ENCODE data around the gene AP1B1.

Gene AP1B1

GRCh38 chr22:29330753-29331152 is 57.6 kb downstream of the AP1B1 start:
- DNase-seq = no peak

GRCh38 chr22:29330291-29330690 is 58.1 kb downstream of the AP1B1 start:
- DNase-seq = no peak

- DNase-seq = no peak
Observed at GRCh38 chr22:29329581-29329980, 58.8 kb downstream of the AP1B1 start.

GRCh38 chr22:29328566-29329500 is 59.5 kb downstream of the AP1B1 start:
- DNase-seq = peak; percentile 90

GRCh38 chr22:29328055-29328454 is 60.3 kb downstream of the AP1B1 start:
- DNase-seq = no peak

GRCh38 chr22:29327089-29327764 is 61.1 kb downstream of the AP1B1 start:
- DNase-seq = no peak

GRCh38 chr22:29326481-29326880 is 61.9 kb downstream of the AP1B1 start:
- no peak for DNase-seq

- no peak for DNase-seq
Observed at GRCh38 chr22:29325785-29326315, 62.5 kb downstream of the AP1B1 start.

- DNase-seq = no peak
Observed at GRCh38 chr22:29325356-29325755, 63.0 kb downstream of the AP1B1 start.

GRCh38 chr22:29323641-29324040 is 64.7 kb downstream of the AP1B1 start:
- DNase-seq = no peak

- peak; percentile 13 for DNase-seq
Observed at GRCh38 chr22:29320546-29320945, 67.8 kb downstream of the AP1B1 start.

GRCh38 chr22:29319072-29319471 is 69.3 kb downstream of the AP1B1 start:
- DNase-seq = no peak

GRCh38 chr22:29317827-29318454 is 70.4 kb downstream of the AP1B1 start:
- no peak for DNase-seq

GRCh38 chr22:29316141-29316828 is 72.1 kb downstream of the AP1B1 start:
- no peak for DNase-seq

- DNase-seq = peak; percentile 29
Observed at GRCh38 chr22:29315286-29316140, 72.9 kb downstream of the AP1B1 start, which contains the start of gene RASL10A. Gene RASL10A, minus strand, starts transcription at chr22:29315697. Its CDS starts 451 bp downstream, at chr22:29315246.

GRCh38 chr22:29314537-29315285 is 73.7 kb downstream of the AP1B1 start:
- no peak for DNase-seq

GRCh38 chr22:29313576-29314466 is 74.5 kb downstream of the AP1B1 start:
- DNase-seq = no peak

GRCh38 chr22:29313126-29313575 is 75.2 kb downstream of the AP1B1 start:
- DNase-seq = no peak
